Left ventricle myocardium inferior (tissue), 1 donor: ENCODE results near the gene CALM1. TPM values are rescaled to one million over a fixed set of nuclear protein-coding genes. Genes with fewer than 3 reads are reported as not detected.

Experiments used
- DNase-seq: peaks from one replicate; pipeline ENCODE4 v3.0.0-alpha.2; 2020
- H3K27ac ChIP-seq: fragments of 200-600 bp; replicated peaks from 2 replicates; pipeline ENCODE4 v1.8.0; 2021
- H3K27me3 ChIP-seq: fragments of 200-600 bp; 2 replicates; pipeline ENCODE4 v1.8.0; 2021; ENCODE audit warnings: low read depth
- H3K36me3 ChIP-seq: fragments of 200-600 bp; 2 replicates; pipeline ENCODE4 v1.8.0; 2021
- H3K4me1 ChIP-seq: fragments of 200-600 bp; 2 replicates; pipeline ENCODE4 v1.8.0; 2021
- H3K4me3 ChIP-seq: fragments of 200-600 bp; 2 replicates; pipeline ENCODE4 v1.8.0; 2021; ENCODE audit warnings: mild to moderate bottlenecking, moderate library complexity
- H3K9me3 ChIP-seq: fragments of 200-600 bp; replicated peaks from 2 replicates; pipeline ENCODE4 v1.8.0; 2021
- CTCF ChIP-seq: fragments of 200-600 bp; IDR thresholded peaks from 2 replicates; pipeline ENCODE4 v1.8.0; 2021; ENCODE audit warnings: antibody characterized with exemption, mild to moderate bottlenecking, borderline replicate concordance
- intact Hi-C: fragments of 100-400 bp; cut with micrococcal nuclease; formaldehyde crosslinking; loops from one replicate; pipeline ENCODE4 v1.11.0; 2022
- total RNA-seq: library from RNA; stranded (reverse); fragmentation: NEBNext Ultra II Directional; extraction: Animal tissue kit (Norgen Biotek cat#: 25700); gene quantifications from one replicate; pipeline ENCODE4 v1.2.1, GENCODE V29; 2021
- donor health status: DM: no; HTN: yes; CAD: no; lungs with severe emphysema.

The CALM1 gene
- total RNA-seq, 1 donor from 2014 or later, result 503 TPM

GRCh38 chr14:90429236-90429635 lies 32.4 kb downstream of the CALM1 start:
- DNase-seq, result no peak
- intact Hi-C loops, result no loop called here
- Histone ChIP-seq H3K36me3 (no peaks in the 10 kb centered on the region), H3K27me3 (no peaks in the 10 kb centered on the region), H3K9me3 (no peaks in the 10 kb centered on the region), H3K4me3 (no peak overlapping the region), H3K27ac (no peak overlapping the region), H3K4me1 (peaks cover 39% of the 10 kb centered on the region)
- TF ChIP-seq CTCF, result no peak

DNA sequence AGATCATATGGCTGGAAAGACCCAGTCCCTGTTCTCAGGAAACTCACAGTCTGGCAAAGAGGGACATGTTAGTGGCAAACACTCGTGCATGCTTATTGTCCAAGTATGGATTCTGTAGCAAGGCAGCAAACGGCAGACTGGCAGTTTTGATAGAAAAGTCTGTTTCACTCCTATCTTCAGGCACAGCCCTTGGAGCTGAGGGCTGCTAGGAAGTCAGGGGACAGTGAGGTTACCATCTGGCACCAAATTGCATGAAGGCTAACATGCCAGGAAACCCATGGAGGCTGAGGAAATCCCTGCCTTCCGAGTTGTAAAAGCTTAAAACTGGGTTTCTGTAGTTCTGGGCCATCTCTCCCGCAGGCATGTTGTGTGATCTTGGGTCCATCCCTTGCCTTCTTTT lies 32.9 kb downstream of the CALM1 start:
- Histone ChIP-seq H3K9me3 (no peaks in the 10 kb centered on the region), H3K27ac (no peak overlapping the region), H3K4me3 (no peak overlapping the region), H3K27me3 (no peaks in the 10 kb centered on the region), H3K4me1 (peaks cover 39% of the 10 kb centered on the region), H3K36me3 (no peaks in the 10 kb centered on the region)
- intact Hi-C loops, result no loop called here
- TF ChIP-seq CTCF, result no peak
- no peak for DNase-seq

- peaks cover 6% of the 10 kb centered on the region for H3K4me1 ChIP-seq
- H3K36me3 ChIP-seq, result no peaks in the 10 kb centered on the region
- H3K9me3 ChIP-seq, result no peaks in the 10 kb centered on the region
- TF ChIP-seq CTCF, result no peak
- DNase-seq, result no peak
- intact Hi-C loops, result no loop called here
- H3K4me3 ChIP-seq, result no peak overlapping the region
- H3K27me3 ChIP-seq, result no peaks in the 10 kb centered on the region
- no peak overlapping the region for H3K27ac ChIP-seq
Measured at GRCh38 chr14:90434370-90435020, 37.7 kb downstream of the CALM1 start.

DNA sequence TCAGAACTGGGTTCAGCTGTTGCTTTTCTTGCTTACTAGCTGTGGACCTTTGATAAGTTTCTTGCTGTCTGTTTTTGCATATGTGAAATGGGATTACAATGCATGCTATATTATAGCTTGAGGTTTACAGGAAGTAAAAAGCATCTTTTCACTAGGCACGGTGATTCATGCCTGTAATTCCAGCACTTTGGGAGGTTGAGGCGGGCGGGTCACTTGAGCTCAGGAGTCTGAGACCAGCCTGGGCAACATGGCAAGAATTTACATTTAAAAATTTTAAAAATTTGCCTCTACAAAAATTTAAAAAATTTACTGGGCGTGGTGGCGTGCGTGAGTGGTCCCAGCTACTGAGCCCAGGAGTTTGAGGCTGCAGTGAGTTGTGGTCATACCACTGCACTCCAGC lies 42.0 kb downstream of the CALM1 start:
- DNase-seq, result no peak
- Histone ChIP-seq H3K27me3 (no peaks in the 10 kb centered on the region), H3K9me3 (no peaks in the 10 kb centered on the region), H3K4me3 (no peak overlapping the region), H3K4me1 (peaks cover 14% of the 10 kb centered on the region), H3K27ac (no peak overlapping the region), H3K36me3 (no peaks in the 10 kb centered on the region)
- no peak for TF ChIP-seq CTCF
- intact Hi-C loops, result no loop called here

DNA sequence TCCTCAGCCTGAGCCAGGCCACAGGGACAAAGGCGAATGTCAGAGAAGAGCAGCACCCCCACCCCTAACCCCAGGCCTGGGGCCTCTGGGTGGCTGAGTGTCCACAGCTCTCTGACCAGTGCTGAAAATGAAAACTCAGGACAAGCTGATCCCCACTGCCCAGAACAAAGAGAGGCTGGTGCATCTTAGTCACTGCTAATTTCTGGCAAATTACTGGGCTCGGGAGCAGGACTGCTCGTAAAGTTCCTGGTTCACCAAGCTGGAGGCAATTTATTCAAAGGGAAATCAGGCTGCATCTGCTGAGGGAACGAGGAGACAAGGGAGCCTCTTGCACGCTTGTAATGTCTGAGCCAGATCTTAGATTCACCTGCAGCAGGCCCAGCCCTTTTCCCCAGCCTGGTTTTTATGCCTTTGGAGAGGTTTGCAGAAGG lies 43.2 kb downstream of the CALM1 start:
- no peak overlapping the region for H3K27ac ChIP-seq
- DNase-seq, result no peak
- TF ChIP-seq CTCF, result no peak
- no peaks in the 10 kb centered on the region for H3K27me3 ChIP-seq
- H3K4me1 ChIP-seq, result peaks cover 20% of the 10 kb centered on the region
- no peaks in the 10 kb centered on the region for H3K36me3 ChIP-seq
- intact Hi-C loops, result no loop called here
- no peak overlapping the region for H3K4me3 ChIP-seq
- no peaks in the 10 kb centered on the region for H3K9me3 ChIP-seq

DNA sequence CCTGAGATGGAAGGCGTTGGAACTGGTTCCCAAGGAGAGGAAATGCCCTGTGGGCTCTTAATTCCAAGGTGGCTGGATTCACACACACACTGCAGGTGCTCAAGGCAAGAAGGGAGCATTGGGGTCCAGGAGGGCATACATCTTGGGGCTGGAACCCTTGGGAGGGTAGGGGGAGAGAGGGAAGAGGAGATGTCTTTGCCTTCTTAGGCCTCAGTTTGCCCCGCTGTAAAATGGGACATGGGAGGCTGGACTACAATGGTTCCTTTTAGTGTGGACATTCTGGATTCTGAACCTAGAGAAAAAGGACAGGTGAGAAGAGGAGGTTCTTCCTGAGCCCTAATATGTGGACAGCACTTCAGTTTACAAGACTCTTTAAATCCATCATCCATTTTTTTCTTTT lies 43.8 kb downstream of the CALM1 start:
- no peak overlapping the region for H3K27ac ChIP-seq
- no peak for DNase-seq
- no peak overlapping the region for H3K4me3 ChIP-seq
- H3K4me1 ChIP-seq, result peaks cover 20% of the 10 kb centered on the region
- no peaks in the 10 kb centered on the region for H3K27me3 ChIP-seq
- no peaks in the 10 kb centered on the region for H3K36me3 ChIP-seq
- no peaks in the 10 kb centered on the region for H3K9me3 ChIP-seq
- TF ChIP-seq CTCF, result no peak
- intact Hi-C loops, result no loop called here
